Measurements from ENCODE around the gene MALT1. TPM values are rescaled to one million over a fixed set of nuclear protein-coding genes. Genes with fewer than 3 reads are reported as not detected.

The MALT1 gene
- total RNA-seq, 2 experiments from 2014 or later = 57.8 to 67.5 TPM

- no peak for ATAC-seq
- POLR2A ChIA-PET = interaction anchor here (1.3 kb wide), 1 partner anchor 34 kb away, joined by 4 read pairs; no protein-coding TSS in a partner anchor
- Mint-ChIP-seq H3K9me3 (no peaks in the 10 kb centered on the region), H3K27me3 (no peaks in the 10 kb centered on the region), H3K4me1 (ENCODE audit: low read depth) (peaks cover 32% of the 10 kb centered on the region), H3K4me3 (no peak overlapping the region), H3K36me3 (ENCODE audit: low read depth) (no peaks in the 10 kb centered on the region), H3K27ac (no peak overlapping the region)
- DNase-seq = no peak
- no peak for TF ChIP-seq CTCF (IDR thresholded peaks at IDR 0.05)
- intact Hi-C loops (cut with micrococcal nuclease) = no loop called here
- CTCF ChIA-PET = interaction anchor here (1.0 kb wide), 1 partner anchor 81 kb away, joined by 3 read pairs; no protein-coding TSS in a partner anchor
Observed at GRCh38 chr18:58637946-58638345, 33.3 kb upstream of the MALT1 start.

- ChIA-PET CTCF (no interaction called here), POLR2A (no interaction called here)
- intact Hi-C loops (cut with micrococcal nuclease) = no loop called here
- no peak overlapping the region for H3K27ac Mint-ChIP-seq
- H3K27me3 Mint-ChIP-seq = no peaks in the 10 kb centered on the region
- ATAC-seq (no peak), DNase-seq (no peak)
- H3K4me1 Mint-ChIP-seq (ENCODE audit: low read depth) = peaks cover 28% of the 10 kb centered on the region
- no peak for TF ChIP-seq CTCF (IDR thresholded peaks at IDR 0.05)
- no peaks in the 10 kb centered on the region for H3K9me3 Mint-ChIP-seq
- H3K4me3 Mint-ChIP-seq = no peak overlapping the region
- no peaks in the 10 kb centered on the region for H3K36me3 Mint-ChIP-seq (ENCODE audit: low read depth)
Observed at GRCh38 chr18:58638441-58638840, 32.8 kb upstream of the MALT1 start.

- Mint-ChIP-seq H3K27ac (no peak overlapping the region), H3K9me3 (no peaks in the 10 kb centered on the region), H3K4me3 (no peak overlapping the region), H3K4me1 (ENCODE audit: low read depth) (peaks cover 22% of the 10 kb centered on the region), H3K27me3 (no peaks in the 10 kb centered on the region), H3K36me3 (ENCODE audit: low read depth) (no peaks in the 10 kb centered on the region)
- POLR2A ChIA-PET = interaction anchor here (0.9 kb wide), 2 partner anchors 10 to 11 kb away, joined by 3 read pairs; partner anchors contain the start of gene ALPK2
- no peak for TF ChIP-seq CTCF (IDR thresholded peaks at IDR 0.05)
- ATAC-seq (no peak), DNase-seq (no peak)
- intact Hi-C loops (cut with micrococcal nuclease) = no loop called here
- CTCF ChIA-PET = interaction anchor here (1.5 kb wide), 1 partner anchor 125 kb away, joined by 5 read pairs; no protein-coding TSS in a partner anchor
Observed at GRCh38 chr18:58639237-58639636, 32.0 kb upstream of the MALT1 start.

GRCh38 chr18:58639751-58640427 lies 31.4 kb upstream of the MALT1 start:
- no peak for TF ChIP-seq CTCF (IDR thresholded peaks at IDR 0.05)
- intact Hi-C loops (cut with micrococcal nuclease) = no loop called here
- ATAC-seq (no peak), DNase-seq (no peak)
- H3K4me3 Mint-ChIP-seq = no peak overlapping the region
- POLR2A ChIA-PET = interaction anchor here (0.9 kb wide), 2 partner anchors 11 kb away, joined by 3 read pairs; partner anchors contain the start of gene ALPK2
- no peaks in the 10 kb centered on the region for H3K36me3 Mint-ChIP-seq (ENCODE audit: low read depth)
- H3K27me3 Mint-ChIP-seq = no peaks in the 10 kb centered on the region
- H3K4me1 Mint-ChIP-seq (ENCODE audit: low read depth) = peaks cover 19% of the 10 kb centered on the region
- CTCF ChIA-PET = interaction anchor here (1.5 kb wide), 1 partner anchor 124 kb away, joined by 5 read pairs; no protein-coding TSS in a partner anchor
- H3K27ac Mint-ChIP-seq = no peak overlapping the region
- no peaks in the 10 kb centered on the region for H3K9me3 Mint-ChIP-seq

GRCh38 chr18:58640428-58640805 lies 30.8 kb upstream of the MALT1 start:
- CTCF ChIA-PET = interaction anchor here (1.5 kb wide), 1 partner anchor 124 kb away, joined by 5 read pairs; no protein-coding TSS in a partner anchor
- POLR2A ChIA-PET = no interaction called here
- ATAC-seq (no peak), DNase-seq (no peak)
- Mint-ChIP-seq H3K4me1 (ENCODE audit: low read depth) (peaks cover 18% of the 10 kb centered on the region), H3K36me3 (ENCODE audit: low read depth) (no peaks in the 10 kb centered on the region), H3K9me3 (no peaks in the 10 kb centered on the region), H3K4me3 (no peak overlapping the region), H3K27ac (no peak overlapping the region), H3K27me3 (no peaks in the 10 kb centered on the region)
- no peak for TF ChIP-seq CTCF (IDR thresholded peaks at IDR 0.05)
- intact Hi-C loops (cut with micrococcal nuclease) = no loop called here

Measured in activated CD8-positive, alpha-beta T cell treated with anti-CD3 and anti-CD28 coated beads for 36 hours (primary cell).